ENCODE data around the gene UBALD1.

The UBALD1 gene

GRCh38 chr16:4602331-4602730 is 12.4 kb downstream of the UBALD1 start:
- no peak overlapping the region for H3K4me2 ChIP-seq (ENCODE audit: low read depth, low read length)
- peaks cover 41% of the 10 kb centered on the region for H3K27me3 ChIP-seq (replicated peaks; ENCODE audit: insufficient read depth, low read length)
- no peaks in the 10 kb centered on the region for H3K9me3 ChIP-seq (replicated peaks; ENCODE audit: insufficient read depth, low read length)

GRCh38 chr16:4601864-4602186 is 12.9 kb downstream of the UBALD1 start:
- Histone ChIP-seq H3K9ac (ENCODE audit: low read length) (no peak overlapping the region), H3K9me2 (replicated peaks; ENCODE audit: insufficient read depth, low read length) (no peaks in the 10 kb centered on the region), H2AFZ (ENCODE audit: low read length) (no peak overlapping the region), H3F3A (ENCODE audit: insufficient read depth, low read length) (no peaks in the 10 kb centered on the region), H3K27me3 (replicated peaks; ENCODE audit: insufficient read depth, low read length) (peaks cover 46% of the 10 kb centered on the region), H3K36me3 (replicated peaks; ENCODE audit: insufficient read depth, low read length) (no peaks in the 10 kb centered on the region), H3K79me2 (ENCODE audit: low read length) (no peaks in the 10 kb centered on the region), H3K4me1 (ENCODE audit: low read length) (no peaks in the 10 kb centered on the region), H3K27ac (ENCODE audit: low read length) (no peak overlapping the region), H4K20me1 (ENCODE audit: insufficient read depth, low read length) (no peaks in the 10 kb centered on the region), H3K4me2 (ENCODE audit: low read depth, low read length) (no peak overlapping the region), H3K4me3 (ENCODE audit: low read length) (no peak overlapping the region), H3K9me3 (replicated peaks; ENCODE audit: insufficient read depth, low read length) (no peaks in the 10 kb centered on the region)
- TF ChIP-seq, protein P1, sequence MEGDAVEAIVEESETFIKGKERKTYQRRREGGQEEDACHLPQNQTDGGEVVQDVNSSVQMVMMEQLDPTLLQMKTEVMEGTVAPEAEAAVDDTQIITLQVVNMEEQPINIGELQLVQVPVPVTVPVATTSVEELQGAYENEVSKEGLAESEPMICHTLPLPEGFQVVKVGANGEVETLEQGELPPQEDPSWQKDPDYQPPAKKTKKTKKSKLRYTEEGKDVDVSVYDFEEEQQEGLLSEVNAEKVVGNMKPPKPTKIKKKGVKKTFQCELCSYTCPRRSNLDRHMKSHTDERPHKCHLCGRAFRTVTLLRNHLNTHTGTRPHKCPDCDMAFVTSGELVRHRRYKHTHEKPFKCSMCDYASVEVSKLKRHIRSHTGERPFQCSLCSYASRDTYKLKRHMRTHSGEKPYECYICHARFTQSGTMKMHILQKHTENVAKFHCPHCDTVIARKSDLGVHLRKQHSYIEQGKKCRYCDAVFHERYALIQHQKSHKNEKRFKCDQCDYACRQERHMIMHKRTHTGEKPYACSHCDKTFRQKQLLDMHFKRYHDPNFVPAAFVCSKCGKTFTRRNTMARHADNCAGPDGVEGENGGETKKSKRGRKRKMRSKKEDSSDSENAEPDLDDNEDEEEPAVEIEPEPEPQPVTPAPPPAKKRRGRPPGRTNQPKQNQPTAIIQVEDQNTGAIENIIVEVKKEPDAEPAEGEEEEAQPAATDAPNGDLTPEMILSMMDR (IDR thresholded peaks at IDR 0.05; ENCODE audit: low read length), result no peak
- TF ChIP-seq EZH2phosphoT487 (IDR thresholded peaks at IDR 0.05; ENCODE audit: low read length), result no peak
- TF ChIP-seq EZH2 (optimal IDR thresholded peaks at IDR 0.05; ENCODE audit: low read depth, low read length), result no peak
- DNase-seq, result no peak

More at GRCh38 chr16:4602331-4602730, 12.4 kb downstream of the UBALD1 start:
- Histone ChIP-seq H3K36me3 (replicated peaks; ENCODE audit: insufficient read depth, low read length) (no peaks in the 10 kb centered on the region), H3F3A (ENCODE audit: insufficient read depth, low read length) (no peaks in the 10 kb centered on the region), H3K27ac (ENCODE audit: low read length) (no peak overlapping the region), H3K9me2 (replicated peaks; ENCODE audit: insufficient read depth, low read length) (no peaks in the 10 kb centered on the region), H3K4me3 (ENCODE audit: low read length) (no peak overlapping the region), H2AFZ (ENCODE audit: low read length) (no peak overlapping the region), H3K4me1 (ENCODE audit: low read length) (no peaks in the 10 kb centered on the region), H3K9ac (ENCODE audit: low read length) (no peak overlapping the region), H4K20me1 (ENCODE audit: insufficient read depth, low read length) (no peaks in the 10 kb centered on the region), H3K79me2 (ENCODE audit: low read length) (no peaks in the 10 kb centered on the region)
- DNase-seq, result no peak
- TF ChIP-seq EZH2phosphoT487 (IDR thresholded peaks at IDR 0.05; ENCODE audit: low read length), result no peak
- TF ChIP-seq, protein P1 (IDR thresholded peaks at IDR 0.05; ENCODE audit: low read length), result no peak
- TF ChIP-seq EZH2 (optimal IDR thresholded peaks at IDR 0.05; ENCODE audit: low read depth, low read length), result no peak

DNA sequence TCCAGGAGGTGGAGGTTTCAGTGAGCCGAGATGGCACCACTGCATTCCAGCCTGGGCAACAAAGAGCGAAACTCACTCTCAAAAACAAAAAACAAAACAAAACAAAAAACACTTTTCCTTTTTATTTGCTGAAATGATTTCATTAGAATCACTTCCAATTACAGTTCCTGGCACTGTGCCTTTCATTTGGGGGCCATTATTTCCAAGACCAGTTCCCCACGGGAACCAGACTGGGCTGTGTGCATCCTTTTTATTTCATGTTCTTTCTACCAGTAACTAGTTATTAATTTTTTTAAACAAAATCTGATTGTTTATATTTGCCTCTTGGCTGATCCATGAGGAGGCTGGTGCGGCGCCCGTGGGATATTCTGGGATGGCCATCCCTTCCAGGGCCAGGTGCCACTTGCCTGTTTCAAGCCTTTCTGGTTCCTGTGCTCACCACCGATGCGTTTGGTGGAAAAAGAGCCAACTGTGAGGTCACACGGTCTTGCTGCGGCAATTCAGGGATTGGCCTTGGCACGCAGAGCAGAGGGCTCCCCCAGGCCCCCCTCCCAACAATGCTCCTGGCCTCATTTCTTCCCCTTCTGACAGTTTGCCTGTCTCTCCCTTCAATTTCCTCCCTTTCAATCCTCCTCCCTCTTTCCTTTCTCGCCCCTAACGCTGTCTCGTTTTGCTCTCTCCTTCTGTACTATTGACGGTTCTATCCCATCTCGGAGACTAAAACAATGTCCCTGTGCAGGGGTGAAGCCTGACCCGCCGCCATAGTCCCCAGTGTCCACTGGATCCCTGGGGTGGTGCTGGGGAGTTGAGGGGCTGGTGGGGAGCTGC is 13.4 kb downstream of the UBALD1 start:
- H3K4me2 ChIP-seq (ENCODE audit: low read depth, low read length), result no peak overlapping the region
- no peak overlapping the region for H3K27ac ChIP-seq (ENCODE audit: low read length)
- no peak overlapping the region for H3K4me3 ChIP-seq (ENCODE audit: low read length)
- no peaks in the 10 kb centered on the region for H3K9me2 ChIP-seq (replicated peaks; ENCODE audit: insufficient read depth, low read length)
- TF ChIP-seq, protein P1 (IDR thresholded peaks at IDR 0.05; ENCODE audit: low read length), result no peak
- TF ChIP-seq EZH2 (optimal IDR thresholded peaks at IDR 0.05; ENCODE audit: low read depth, low read length), result no peak
- TF ChIP-seq EZH2phosphoT487 (IDR thresholded peaks at IDR 0.05; ENCODE audit: low read length), result no peak
- no peaks in the 10 kb centered on the region for H3F3A ChIP-seq (ENCODE audit: insufficient read depth, low read length)
- no peaks in the 10 kb centered on the region for H4K20me1 ChIP-seq (ENCODE audit: insufficient read depth, low read length)
- H2AFZ ChIP-seq (ENCODE audit: low read length), result no peak overlapping the region
- no peaks in the 10 kb centered on the region for H3K9me3 ChIP-seq (replicated peaks; ENCODE audit: insufficient read depth, low read length)
- H3K9ac ChIP-seq (ENCODE audit: low read length), result no peak overlapping the region
- H3K27me3 ChIP-seq (replicated peaks; ENCODE audit: insufficient read depth, low read length), result peaks cover 52% of the 10 kb centered on the region
- no peak for DNase-seq
- no peaks in the 10 kb centered on the region for H3K36me3 ChIP-seq (replicated peaks; ENCODE audit: insufficient read depth, low read length)
- no peaks in the 10 kb centered on the region for H3K79me2 ChIP-seq (ENCODE audit: low read length)
- no peaks in the 10 kb centered on the region for H3K4me1 ChIP-seq (ENCODE audit: low read length)
